HG02623 (cell line): ENCODE results near the gene TRIP13.
"Not testable (repeated sequence)": the region's sequence is repeated elsewhere in the genome, so short reads cannot be mapped to it uniquely, and the experiment has no call there.

Experiments used
- ATAC-seq: cut with Tn5 transposase; IDR thresholded peaks from one replicate; pipeline ENCODE4 v1.9.1; 2021; ENCODE audit warnings: moderate library complexity; ENCODE audit not compliant: unreplicated experiment

Gene TRIP13

GRCh38 chr5:916441-917293, 24.0 kb downstream of the TRIP13 start:
- no peak for ATAC-seq

DNA sequence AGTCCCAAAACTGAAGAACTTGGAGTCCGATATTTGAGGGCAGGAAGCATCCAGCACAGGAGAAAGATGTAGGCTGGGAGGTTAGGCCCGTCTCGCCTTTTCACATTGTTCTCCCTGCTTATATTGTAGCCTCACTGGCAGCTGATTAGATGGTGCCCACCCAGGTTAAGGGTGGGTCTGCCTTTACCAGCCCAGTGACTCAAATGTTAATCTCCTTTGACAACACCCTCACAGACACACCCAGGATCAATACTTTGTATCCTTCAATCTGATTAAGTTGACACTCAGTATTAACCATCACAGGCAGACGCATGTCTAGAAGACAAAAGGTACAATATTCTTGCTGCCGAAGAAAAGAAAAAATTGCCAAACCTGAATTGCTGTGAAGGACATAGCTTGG, 26.0 kb downstream of the TRIP13 start:
- ATAC-seq, result not testable (repeated sequence)

GRCh38 chr5:919356-920000, 26.8 kb downstream of the TRIP13 start:
- no peak for ATAC-seq

DNA sequence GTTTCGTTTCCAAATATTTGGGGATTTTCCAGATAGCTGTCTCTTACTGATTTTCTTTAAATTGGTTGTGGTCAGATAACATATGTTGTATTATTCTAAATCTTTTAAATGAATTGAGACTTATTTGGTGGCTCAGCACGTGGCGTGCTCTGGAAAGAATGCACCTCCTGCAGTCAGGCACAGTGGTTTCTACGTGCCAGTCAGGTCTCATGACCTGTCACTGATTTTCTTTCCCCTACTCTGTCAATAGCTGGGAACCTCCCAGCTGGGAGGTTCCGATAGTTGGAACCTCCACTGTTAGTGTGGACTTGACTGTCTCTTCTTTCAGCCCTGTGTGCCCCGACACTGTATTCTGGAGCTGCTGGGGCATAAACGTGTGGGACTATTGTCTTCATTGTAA, 27.6 kb downstream of the TRIP13 start:
- ATAC-seq, result no peak

- ATAC-seq, result no peak
Observed at GRCh38 chr5:921456-922435, 29.1 kb downstream of the TRIP13 start.

- ATAC-seq, result no peak
Observed at GRCh38 chr5:922436-923280, 30.0 kb downstream of the TRIP13 start.

DNA sequence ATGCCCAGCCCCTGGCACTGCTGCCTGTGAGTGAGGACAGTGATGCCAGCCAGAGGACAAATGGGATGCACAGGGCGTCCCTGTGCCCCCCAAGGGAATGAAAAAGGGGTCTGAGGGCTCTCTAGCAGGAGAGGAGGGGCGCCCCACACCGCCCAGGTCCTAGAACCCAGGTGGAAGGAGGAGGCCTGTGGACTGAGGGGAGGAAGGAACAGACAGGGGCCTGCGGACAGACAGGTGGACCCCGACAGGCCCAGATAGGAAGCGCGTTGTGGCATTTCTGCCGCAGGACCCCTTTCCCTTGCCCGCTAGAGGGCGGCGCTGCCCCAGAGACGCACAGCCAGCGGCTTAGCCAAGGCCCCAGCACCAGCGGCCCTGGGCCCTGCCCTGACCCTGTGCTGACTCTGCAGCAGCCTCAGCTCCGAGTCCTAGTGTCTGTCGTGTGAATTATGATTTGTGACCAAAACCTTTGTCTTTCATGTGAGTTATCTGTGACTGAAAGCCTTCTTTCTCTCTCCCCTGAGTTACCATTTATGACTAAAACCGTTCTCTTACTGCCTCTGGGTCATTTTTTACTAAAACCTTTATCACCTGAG, 30.7 kb downstream of the TRIP13 start:
- peak; percentile 64 for ATAC-seq

GRCh38 chr5:926417-927171, 33.9 kb downstream of the TRIP13 start:
- ATAC-seq, result no peak

DNA sequence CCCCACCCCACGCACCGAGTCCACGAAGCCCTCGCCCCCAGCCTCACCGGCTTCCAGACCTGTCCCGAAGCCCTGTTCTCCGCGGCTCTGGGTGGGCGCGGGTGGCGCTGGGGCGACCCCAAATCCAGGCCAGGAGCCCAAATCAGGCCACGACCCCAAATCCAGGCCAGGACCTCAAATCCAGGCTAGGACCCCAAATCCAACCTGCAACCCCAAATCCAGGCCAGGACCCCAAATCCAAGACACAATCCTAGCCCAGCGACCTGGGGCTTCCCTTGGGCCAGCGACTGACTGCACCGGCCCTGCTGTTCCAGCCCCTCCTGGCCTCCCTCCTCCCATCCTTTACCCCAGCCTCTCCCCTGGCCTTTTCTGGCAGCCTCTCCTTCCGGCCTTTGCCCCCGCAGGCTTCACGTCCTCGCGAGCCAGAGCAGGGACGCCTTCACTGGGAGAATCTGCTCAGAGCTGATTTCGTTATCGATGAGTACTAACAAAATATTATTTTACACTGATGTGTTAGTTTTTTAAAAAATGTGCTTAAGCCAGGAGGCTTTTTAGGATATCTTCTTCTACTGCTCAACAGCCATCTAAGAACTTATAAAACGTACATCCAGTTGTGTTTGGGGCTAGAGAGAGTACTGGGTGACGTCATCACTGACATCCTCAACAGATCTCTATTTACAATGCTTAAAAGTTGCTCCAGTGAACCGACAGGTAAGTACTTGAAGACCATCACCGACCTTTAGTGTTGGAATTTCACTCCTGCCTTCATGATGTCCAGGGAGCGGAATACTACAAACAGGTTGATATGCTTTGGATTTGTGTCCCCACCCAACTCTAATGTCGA, 34.7 kb downstream of the TRIP13 start:
- no peak for ATAC-seq

DNA sequence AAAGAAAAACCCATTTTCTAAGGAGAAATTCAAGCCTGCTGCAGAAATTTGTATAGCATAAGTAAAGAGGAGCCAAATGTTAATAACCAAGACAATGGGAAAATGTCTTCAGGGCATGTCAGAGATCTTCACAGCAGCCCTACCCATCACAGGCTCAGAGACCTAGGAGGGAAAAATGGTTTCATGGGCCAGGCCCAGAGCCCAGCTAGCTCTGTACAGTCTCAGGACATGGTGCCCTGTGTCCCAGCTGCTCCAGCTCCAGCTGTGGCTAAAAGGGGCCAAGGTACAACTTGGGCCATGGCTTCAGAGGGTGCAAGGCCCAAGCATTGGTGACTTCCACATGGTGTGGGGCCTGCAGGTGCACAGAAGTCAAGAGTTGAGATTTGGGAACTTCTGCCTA, 36.5 kb downstream of the TRIP13 start:
- not testable (repeated sequence) for ATAC-seq

DNA sequence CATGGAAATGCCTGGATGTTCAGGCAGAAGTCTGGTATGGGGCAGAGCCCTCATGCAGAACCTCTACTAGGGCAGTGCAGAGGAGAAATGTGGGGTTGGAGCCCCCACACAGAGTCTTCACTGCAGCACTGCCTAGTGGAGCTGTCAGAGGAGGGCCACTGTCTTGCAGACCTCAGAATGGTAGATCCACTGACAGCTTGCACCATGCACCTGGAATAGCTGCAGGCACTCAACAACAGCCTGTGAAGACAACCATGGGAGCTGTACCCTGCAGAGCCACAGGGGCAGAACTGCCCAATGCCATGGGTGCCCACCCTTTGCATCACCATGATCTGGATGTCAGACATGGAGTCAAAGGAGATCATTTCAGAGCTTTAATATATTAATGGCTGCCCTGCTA, 36.9 kb downstream of the TRIP13 start:
- no peak for ATAC-seq

DNA sequence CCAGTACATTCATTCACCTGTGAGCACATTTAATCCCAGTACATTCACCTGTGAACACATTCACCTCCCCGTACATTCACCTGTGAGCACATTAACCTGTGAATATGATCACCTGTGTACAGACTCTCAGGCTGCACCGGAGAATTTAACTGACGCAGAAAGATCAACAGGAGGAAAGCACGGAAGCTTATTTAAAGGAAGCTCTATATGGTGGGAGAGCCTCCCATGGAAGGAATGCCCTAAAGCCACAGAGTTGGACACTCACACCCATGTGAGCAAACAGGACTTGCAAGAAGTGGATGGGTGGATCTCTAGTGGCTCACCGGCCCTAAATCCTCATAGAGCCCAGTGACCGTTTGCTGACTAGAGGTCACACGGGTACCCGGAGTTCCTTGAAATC, 38.2 kb downstream of the TRIP13 start:
- ATAC-seq, result no peak

DNA sequence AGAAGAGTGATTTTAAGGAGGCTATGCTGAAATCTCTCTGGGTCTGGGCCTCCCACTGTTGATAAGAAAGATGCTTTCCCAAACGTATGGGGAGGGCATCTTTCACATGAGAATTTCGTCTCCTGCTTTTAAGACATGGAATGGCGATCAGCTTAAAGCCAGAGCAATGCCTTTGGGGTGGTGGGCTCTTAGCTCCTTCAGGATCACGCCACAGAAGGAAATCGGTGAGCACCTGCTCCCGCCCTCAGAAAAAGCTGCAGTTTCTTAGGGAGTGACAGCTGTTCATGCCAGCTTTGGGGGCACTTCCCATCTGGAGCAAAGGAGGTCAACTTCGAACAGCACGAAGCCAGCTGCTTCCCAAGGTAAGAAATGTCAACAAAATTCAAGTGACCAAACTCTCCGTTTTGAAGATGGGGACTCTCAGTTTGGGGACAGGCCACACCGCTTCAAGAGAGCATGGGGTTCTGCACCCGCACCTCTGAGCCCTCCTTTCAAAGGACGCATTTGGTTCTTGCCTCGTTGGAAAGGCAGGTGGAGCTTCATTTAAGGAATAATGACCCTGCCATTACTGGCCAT, 39.0 kb downstream of the TRIP13 start:
- no peak for ATAC-seq

GRCh38 chr5:932151-932627, 39.5 kb downstream of the TRIP13 start:
- ATAC-seq, result no peak

DNA sequence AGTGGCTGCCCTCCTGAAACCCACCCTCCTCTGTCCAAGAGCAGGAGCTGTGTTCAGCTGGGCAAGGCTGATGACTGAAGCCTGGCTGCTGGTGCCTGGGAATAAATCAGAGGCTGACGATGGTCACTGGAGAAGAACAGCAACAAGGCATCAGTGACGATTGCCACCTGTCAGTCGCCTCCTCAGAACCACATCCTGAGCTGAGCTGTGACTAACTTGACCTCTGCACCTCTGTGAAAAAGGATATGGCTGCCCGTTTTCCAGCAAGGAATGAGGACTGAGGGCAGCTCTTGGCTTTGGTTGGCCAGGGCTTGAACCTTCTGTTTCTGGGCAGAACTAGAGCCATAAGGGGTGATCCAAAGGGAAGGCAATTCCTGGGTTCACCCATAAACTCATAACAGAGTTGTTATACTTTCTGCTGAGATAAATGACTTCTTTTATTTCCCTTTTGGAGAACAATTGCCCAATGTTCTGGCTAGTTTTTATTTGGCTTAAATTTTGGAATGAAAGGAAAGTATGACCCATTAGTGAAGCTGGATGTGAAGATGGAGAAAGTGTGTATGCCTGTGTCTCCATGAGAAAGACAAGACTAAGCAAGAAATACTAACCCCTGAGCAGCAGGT, 40.1 kb downstream of the TRIP13 start:
- ATAC-seq, result no peak

GRCh38 chr5:933251-933861, 40.7 kb downstream of the TRIP13 start:
- no peak for ATAC-seq

DNA sequence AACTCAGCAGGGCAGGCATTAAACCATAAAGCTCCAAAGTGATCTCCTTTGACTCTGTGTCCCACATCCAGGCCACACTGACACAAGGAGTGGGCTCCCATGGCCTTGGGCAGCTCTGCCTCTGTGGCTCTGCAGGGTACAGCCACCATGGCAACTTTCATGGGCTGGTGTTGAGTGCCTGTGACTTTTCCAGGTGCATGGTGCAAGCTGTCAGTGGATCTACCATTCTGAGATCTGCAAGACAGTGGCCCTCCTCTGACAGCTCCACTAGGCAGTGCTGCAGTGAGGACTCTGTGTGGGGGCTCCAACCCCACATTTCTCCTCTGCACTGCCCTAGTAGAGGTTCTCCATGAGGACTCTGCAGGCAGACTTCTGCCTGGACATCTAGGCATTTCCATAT, 41.3 kb downstream of the TRIP13 start:
- ATAC-seq, result not testable (repeated sequence)
